Thyroid gland (tissue), 4 donors: ENCODE data around the gene CLEC18A. TPM values are rescaled to one million over a fixed set of nuclear protein-coding genes. Genes with fewer than 3 reads are reported as not detected.
"Not testable (repeated sequence)": the region's sequence is repeated elsewhere in the genome, so short reads cannot be mapped to it uniquely, and the experiment has no call there.

Source experiments
- DNase-seq, 2 donors: peaks; one replicate each; pipeline ENCODE4 v3.0.0-alpha.2; 2019
- H3K27ac ChIP-seq, 3 donors: fragments of 200-600 bp; sonication (generic); 1 replicate in 2 of 3; 2 replicates in 1 of 3; pipeline ENCODE4 v1.5.1; 2016 to 2019; ENCODE audit warnings: mild to moderate bottlenecking in 1 of 3, moderate library complexity in 1 of 3
- H3K27me3 ChIP-seq: fragments of 200-600 bp; sonication (generic); one replicate; pipeline ENCODE4 v1.5.1; 2019
- H3K36me3 ChIP-seq, 2 donors: fragments of 200-600 bp; sonication (generic); one replicate each; pipeline ENCODE4 v1.5.1; 2016 to 2019
- H3K4me1 ChIP-seq, 2 donors: fragments of 200-600 bp; sonication (generic); one replicate each; pipeline ENCODE4 v1.5.1; 2017 to 2019
- H3K4me3 ChIP-seq, 3 donors: fragments of 200-600 bp; sonication (generic); replicated peaks in 1 of 3; 1 replicate in 2 of 3; 2 replicates in 1 of 3; pipeline ENCODE4 v1.5.1; 2016; ENCODE audit warnings: mild to moderate bottlenecking in 1 of 3
- H3K9me3 ChIP-seq: fragments of 200-600 bp; sonication (generic); one replicate; pipeline ENCODE4 v1.5.1; 2017
- POLR2A ChIP-seq, 2 donors: fragments of 450-650 bp; IDR thresholded peaks; one replicate each; pipeline ENCODE4 v1.6.1; 2017; ENCODE audit warnings: antibody characterized with exemption in 2 of 2, mild to moderate bottlenecking in 2 of 2, moderate library complexity in 1 of 2
- WGBS, 2 donors: methylation state at CpG; one replicate each; pipeline ENCODE4 v1.1.5; 2017; 5-methylcytosine and 5-hydroxymethylcytosine counted together
- intact Hi-C: fragments of 100-400 bp; cut with DNase I; formaldehyde crosslinking; loops from one replicate; pipeline ENCODE4 v1.15.1; 2023
- total RNA-seq, 4 donors: library from RNA; depleted of rRNA; stranded (reverse); fragments of >200 nt; gene quantifications; one replicate each; pipeline ENCODE4 v1.2.3, GENCODE V29; 2016
- TF ChIP-seq, protein P1 (sequence below), 6 experiments: fragments of 200-600 bp in 3 of 6; fragments of 450-650 bp in 3 of 6; sonication (generic) in 3 of 6; IDR thresholded peaks; one replicate each; pipeline ENCODE4 v1.5.1; 2016 to 2019; ENCODE audit warnings: antibody characterized with exemption in 6 of 6, mild to moderate bottlenecking in 2 of 6, inconsistent platforms in 1 of 6, moderate library complexity in 1 of 6

Gene CLEC18A
- total RNA-seq, 4 donors from 2014 or later: 0.67 to 1.8 (median 1.3) TPM

DNA sequence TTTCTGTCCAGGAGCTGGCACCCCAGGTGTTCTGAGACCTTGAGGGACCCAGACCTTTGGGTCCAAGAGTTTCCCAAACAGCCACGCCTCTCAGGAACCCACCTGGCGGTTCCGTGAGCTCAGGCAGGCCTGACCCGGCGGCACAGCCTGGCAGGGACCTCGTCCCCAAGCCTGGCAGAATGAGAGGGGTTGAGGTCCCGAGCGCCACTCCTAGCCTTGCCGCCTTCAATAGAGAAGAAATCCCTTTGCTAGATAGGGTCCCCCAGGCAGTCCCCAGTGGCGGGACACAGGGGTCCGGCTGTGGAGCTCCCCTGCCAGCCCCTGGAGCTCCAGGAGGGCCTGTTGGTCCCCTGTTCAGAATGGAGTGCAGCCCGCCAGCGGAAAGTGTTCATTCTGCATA is 10.5 kb upstream of the CLEC18A start:
- H3K27me3 ChIP-seq: no peaks in the 10 kb centered on the region
- intact Hi-C loops: no loop called here
- H3K9me3 ChIP-seq: no peaks in the 10 kb centered on the region
- H3K36me3 ChIP-seq: peaks cover 48 to 50% of the 10 kb centered on the region in 2 donors
- no peak overlapping the region for H3K27ac ChIP-seq
- WGBS, 2 donors: 96 to 99% methylated on average over 9 to 13 of the region's 13 CpGs
- no peak overlapping the region for H3K4me3 ChIP-seq
- TF ChIP-seq POLR2A (IDR thresholded peaks at IDR 0.05): no peak
- TF ChIP-seq, protein P1, sequence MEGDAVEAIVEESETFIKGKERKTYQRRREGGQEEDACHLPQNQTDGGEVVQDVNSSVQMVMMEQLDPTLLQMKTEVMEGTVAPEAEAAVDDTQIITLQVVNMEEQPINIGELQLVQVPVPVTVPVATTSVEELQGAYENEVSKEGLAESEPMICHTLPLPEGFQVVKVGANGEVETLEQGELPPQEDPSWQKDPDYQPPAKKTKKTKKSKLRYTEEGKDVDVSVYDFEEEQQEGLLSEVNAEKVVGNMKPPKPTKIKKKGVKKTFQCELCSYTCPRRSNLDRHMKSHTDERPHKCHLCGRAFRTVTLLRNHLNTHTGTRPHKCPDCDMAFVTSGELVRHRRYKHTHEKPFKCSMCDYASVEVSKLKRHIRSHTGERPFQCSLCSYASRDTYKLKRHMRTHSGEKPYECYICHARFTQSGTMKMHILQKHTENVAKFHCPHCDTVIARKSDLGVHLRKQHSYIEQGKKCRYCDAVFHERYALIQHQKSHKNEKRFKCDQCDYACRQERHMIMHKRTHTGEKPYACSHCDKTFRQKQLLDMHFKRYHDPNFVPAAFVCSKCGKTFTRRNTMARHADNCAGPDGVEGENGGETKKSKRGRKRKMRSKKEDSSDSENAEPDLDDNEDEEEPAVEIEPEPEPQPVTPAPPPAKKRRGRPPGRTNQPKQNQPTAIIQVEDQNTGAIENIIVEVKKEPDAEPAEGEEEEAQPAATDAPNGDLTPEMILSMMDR (IDR thresholded peaks at IDR 0.05): no peak
- DNase-seq: no peak
- no peaks in the 10 kb centered on the region for H3K4me1 ChIP-seq

DNA sequence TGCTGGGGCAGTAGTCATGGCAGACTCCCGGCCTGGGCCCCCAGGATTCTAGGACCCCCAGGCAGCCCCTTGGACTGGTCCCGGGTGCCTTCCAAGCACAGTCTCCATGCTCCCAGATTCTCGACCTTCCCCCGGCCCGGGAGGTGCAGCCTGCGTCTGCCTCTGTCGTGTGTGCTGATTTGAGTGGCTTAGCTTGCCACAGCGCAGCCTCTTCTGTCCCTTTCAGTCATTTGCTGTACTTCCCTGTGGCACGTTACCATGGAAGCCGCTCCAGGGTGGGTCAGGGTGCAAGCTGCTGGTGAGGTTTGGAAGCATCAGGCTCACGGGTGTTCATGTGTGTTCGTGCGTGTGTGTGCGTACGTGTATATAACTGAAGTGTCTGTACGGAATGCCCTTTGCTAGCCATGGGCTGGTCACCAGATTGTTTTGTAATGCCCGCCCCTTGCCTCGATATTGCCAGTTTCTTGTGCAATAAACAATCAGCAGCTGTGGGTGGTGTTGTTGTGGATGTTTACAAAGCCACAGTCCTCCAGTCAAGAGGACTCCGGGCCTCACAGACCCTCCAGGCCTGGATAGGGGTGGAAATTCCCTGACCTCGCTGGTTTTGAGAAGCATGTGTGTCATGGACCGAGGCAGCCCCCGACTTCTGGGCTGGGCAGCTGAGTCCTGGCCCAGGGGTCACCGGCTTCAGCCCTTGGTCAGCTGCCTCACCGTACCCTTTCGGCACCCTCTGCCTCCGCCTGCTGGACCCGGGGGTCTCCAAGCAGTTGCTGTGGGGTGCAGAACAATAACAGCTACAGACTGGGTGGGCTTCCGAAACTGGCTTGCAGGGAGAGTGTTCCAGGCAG is 9.7 kb upstream of the CLEC18A start:
- H3K27me3 ChIP-seq: no peaks in the 10 kb centered on the region
- WGBS, 2 donors: 81 to 85% methylated on average over 25 to 27 of the region's 28 CpGs

DNA sequence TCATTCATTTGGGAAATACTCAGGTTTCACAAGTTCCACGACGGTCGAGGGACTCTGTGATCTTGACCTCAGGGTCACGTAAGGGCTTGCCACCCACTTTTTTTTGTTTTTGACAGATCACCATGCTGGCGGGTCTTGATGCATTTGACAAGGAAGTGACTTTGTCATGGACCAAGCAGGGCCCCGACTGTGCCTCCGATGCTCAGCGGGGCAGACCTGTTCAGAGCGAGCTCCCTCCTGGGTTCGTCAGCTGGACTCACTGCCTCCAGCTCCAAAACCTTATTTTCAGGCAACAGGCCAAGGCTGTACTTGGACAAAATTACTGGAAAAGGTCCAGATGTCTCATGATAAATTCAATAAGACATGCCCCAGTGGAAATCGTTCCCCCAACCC is 9.0 kb upstream of the CLEC18A start:
- TF ChIP-seq, protein P1 (IDR thresholded peaks at IDR 0.05): no peak
- no peak for TF ChIP-seq POLR2A (IDR thresholded peaks at IDR 0.05)
- 83% methylated on average over 10 to 11 of the region's 11 CpGs for WGBS, 2 donors
- H3K4me3 ChIP-seq: no peak overlapping the region
- H3K27me3 ChIP-seq: no peaks in the 10 kb centered on the region
- H3K27ac ChIP-seq: no peak overlapping the region
- no peaks in the 10 kb centered on the region for H3K9me3 ChIP-seq
- DNase-seq: no peak
- no peaks in the 10 kb centered on the region for H3K4me1 ChIP-seq
- peaks cover 34 to 35% of the 10 kb centered on the region in 2 donors for H3K36me3 ChIP-seq
- intact Hi-C loops: no loop called here

More for the DNA sequence above, 9.7 kb upstream of the CLEC18A start:
- H3K36me3 ChIP-seq: peaks cover 40 to 42% of the 10 kb centered on the region in 2 donors
- H3K4me1 ChIP-seq: no peaks in the 10 kb centered on the region
- no peak for DNase-seq
- TF ChIP-seq, protein P1 (IDR thresholded peaks at IDR 0.05): no peak
- TF ChIP-seq POLR2A (IDR thresholded peaks at IDR 0.05): no peak
- no peak overlapping the region for H3K27ac ChIP-seq
- H3K4me3 ChIP-seq: no peak overlapping the region
- no peaks in the 10 kb centered on the region for H3K9me3 ChIP-seq
- intact Hi-C loops: no loop called here

DNA sequence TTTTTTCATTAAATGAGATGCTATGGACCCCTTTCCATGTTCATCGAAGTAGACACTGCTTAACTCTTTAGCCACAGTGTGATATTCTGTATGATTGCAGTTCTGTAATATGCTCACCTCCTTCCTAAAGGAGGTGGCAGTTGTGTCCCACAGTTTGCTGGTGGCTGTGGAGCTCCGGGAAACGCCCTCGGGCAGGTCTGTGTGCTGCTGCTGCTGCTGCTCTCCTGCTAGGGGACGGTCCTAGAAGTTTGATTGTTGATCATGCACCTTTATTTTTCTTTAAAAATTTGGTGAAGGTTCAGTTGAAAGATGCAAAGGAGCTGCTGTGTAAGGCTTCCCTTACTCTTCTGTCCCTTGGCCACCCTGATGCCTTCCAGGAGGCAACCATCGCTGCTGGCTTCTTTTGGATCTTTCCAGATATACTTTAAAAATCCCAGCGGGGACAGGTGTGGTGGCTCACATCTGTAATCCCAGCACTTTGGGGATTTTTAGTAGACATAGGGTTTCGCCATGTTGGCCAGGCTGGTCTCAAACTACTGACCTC is 8.4 kb upstream of the CLEC18A start:
- Histone ChIP-seq H3K36me3 (peaks cover 28 to 29% of the 10 kb centered on the region in 2 donors), H3K27me3 (no peaks in the 10 kb centered on the region), H3K4me1 (no peaks in the 10 kb centered on the region), H3K27ac (no peak overlapping the region), H3K9me3 (no peaks in the 10 kb centered on the region), H3K4me3 (no peak overlapping the region)
- DNase-seq: no peak
- TF ChIP-seq, protein P1 (IDR thresholded peaks at IDR 0.05): no peak
- no peak for TF ChIP-seq POLR2A (IDR thresholded peaks at IDR 0.05)
- 88 to 93% methylated on average over 8 of the region's 8 CpGs for WGBS, 2 donors
- intact Hi-C loops: no loop called here

GRCh38 chr16:69943241-69944036 is 7.7 kb upstream of the CLEC18A start:
- intact Hi-C loops, H3K4me1 ChIP-seq, H3K9me3 ChIP-seq, H3K27me3 ChIP-seq, H3K27ac ChIP-seq, DNase-seq, H3K4me3 ChIP-seq: not testable (repeated sequence)
- peaks cover 22% of the 10 kb centered on the region in 2 donors for H3K36me3 ChIP-seq
- WGBS, 2 donors: 77 to 90% methylated on average over 13 to 16 of the region's 21 CpGs

GRCh38 chr16:69950411-69950810 is 723 bp upstream of the CLEC18A start:
- H3K27me3 ChIP-seq, DNase-seq, H3K4me1 ChIP-seq, H3K27ac ChIP-seq, intact Hi-C loops, H3K36me3 ChIP-seq, H3K9me3 ChIP-seq, H3K4me3 ChIP-seq: not testable (repeated sequence)
- no CpG with 5 or more reads among the region's 17 CpGs for WGBS, 2 donors

- H3K27ac ChIP-seq, H3K9me3 ChIP-seq, H3K4me3 ChIP-seq, H3K4me1 ChIP-seq, intact Hi-C loops, H3K27me3 ChIP-seq, DNase-seq, H3K36me3 ChIP-seq: not testable (repeated sequence)
- WGBS, 2 donors: no CpG with 5 or more reads among the region's 14 CpGs
Measured at GRCh38 chr16:69951672-69952031, 518 bp downstream of the CLEC18A start.

- H3K27ac ChIP-seq, H3K4me1 ChIP-seq, intact Hi-C loops, H3K9me3 ChIP-seq, H3K27me3 ChIP-seq, DNase-seq, H3K36me3 ChIP-seq, H3K4me3 ChIP-seq: not testable (repeated sequence)
- no CpG with 5 or more reads among the region's 15 CpGs for WGBS, 2 donors
Measured at GRCh38 chr16:69952116-69952515, 982 bp downstream of the CLEC18A start.
